GM13976 (cell line): ENCODE data around the gene MAP7D2.
A peak's percentile ranks its signal among the peaks of the same experiment; 100 is the strongest.

Experiments used
- DNase-seq: peaks from one replicate; pipeline ENCODE4 v3.0.0; 2012; ENCODE audit warnings: low spot score
- in situ Hi-C: fragments of 300-500 bp; cut with MboI; formaldehyde crosslinking; loops from one replicate; pipeline ENCODE4 v1.12.0; 2022; ENCODE audit warnings: low sequenced_read_pairs, mixed read lengths, inconsistent platforms; ENCODE audit not compliant: unreplicated experiment
- TF ChIP-seq, protein P1 (sequence below): IDR thresholded peaks from 2 replicates; pipeline ENCODE4 v1.5.1; 2012; ENCODE audit warnings: borderline replicate concordance, mild to moderate bottlenecking; ENCODE audit not compliant: insufficient read depth; ENCODE audit errors: extremely low read depth, missing control alignments, control extremely low read depth

Gene MAP7D2

DNA sequence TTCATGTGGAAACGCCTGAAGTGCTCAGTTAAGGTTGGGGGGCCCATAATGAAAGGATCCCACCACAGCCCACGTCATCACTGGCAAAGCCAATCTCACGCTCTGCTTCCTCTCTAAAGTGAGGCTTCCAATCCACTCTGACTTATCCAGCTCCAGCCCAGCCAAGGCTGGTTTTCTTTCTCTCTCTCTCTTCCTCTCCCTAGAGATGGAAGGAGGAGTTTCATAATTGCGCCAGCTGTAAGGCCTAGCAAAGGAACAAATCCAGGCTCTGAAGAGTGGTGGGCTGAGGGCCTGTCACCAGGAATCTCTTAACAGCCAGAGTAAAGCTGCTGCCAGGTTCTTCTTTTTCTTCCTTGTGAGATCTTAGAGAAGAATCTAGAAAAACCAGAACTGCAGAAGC is 105.1 kb downstream of the MAP7D2 start:
- in situ Hi-C loops, result no loop called here
- DNase-seq, result no peak
- TF ChIP-seq, protein P1, sequence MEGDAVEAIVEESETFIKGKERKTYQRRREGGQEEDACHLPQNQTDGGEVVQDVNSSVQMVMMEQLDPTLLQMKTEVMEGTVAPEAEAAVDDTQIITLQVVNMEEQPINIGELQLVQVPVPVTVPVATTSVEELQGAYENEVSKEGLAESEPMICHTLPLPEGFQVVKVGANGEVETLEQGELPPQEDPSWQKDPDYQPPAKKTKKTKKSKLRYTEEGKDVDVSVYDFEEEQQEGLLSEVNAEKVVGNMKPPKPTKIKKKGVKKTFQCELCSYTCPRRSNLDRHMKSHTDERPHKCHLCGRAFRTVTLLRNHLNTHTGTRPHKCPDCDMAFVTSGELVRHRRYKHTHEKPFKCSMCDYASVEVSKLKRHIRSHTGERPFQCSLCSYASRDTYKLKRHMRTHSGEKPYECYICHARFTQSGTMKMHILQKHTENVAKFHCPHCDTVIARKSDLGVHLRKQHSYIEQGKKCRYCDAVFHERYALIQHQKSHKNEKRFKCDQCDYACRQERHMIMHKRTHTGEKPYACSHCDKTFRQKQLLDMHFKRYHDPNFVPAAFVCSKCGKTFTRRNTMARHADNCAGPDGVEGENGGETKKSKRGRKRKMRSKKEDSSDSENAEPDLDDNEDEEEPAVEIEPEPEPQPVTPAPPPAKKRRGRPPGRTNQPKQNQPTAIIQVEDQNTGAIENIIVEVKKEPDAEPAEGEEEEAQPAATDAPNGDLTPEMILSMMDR, result no peak

DNA sequence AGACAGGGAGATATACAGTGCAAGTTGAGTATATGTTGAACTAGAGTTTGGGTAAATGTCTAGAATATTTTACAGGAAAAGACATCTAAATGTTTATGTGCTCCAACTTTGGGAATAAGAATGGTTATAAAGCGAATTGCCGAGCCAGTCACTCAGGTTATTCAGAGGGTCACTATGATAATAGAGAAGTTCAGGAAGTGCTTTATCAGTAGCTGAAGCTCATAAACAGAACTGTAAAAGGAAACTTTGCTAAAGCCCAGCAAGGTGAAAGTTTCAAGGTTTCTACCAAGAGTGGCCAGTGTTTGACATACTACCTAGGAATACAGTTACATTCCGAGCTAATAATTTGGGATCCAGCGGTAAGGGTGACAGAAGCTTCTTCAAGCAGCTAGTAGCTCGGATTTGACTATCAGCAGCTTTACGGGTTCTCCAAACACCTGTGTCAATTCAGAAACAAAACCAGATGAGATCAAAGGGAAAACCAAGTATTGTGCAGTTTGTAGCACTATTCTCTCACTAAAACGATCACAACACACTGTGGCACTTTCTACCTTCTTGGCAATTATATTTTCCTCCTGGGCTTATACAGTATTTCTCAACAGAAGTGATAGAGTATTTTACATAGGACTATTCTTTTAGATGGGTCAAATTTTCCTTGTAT is 108.6 kb downstream of the MAP7D2 start:
- in situ Hi-C loops, result no loop called here
- no peak for DNase-seq

DNA sequence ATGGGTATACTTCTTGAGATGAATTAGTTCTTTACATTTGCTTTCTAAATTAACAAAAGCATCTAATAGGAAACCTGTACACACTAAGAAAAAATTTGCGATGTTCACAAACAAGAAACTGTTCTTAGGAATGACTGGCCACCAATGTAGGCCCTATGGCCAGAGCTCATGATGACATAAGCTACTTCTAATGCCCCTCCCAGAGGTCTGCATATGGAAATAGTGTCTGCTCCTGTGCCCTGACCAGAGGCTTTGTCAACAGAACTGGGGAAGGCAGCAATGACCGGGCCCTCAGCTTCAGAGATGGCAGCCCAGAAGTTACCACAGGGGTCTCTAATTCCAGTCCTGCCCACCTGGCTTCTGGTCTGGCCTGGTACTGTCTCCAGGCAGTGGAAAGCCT is 110.8 kb downstream of the MAP7D2 start:
- TF ChIP-seq, protein P1, result no peak
- DNase-seq, result no peak
- in situ Hi-C loops, result no loop called here

More for the DNA sequence above, 108.6 kb downstream of the MAP7D2 start:
- TF ChIP-seq, protein P1, result no peak

DNA sequence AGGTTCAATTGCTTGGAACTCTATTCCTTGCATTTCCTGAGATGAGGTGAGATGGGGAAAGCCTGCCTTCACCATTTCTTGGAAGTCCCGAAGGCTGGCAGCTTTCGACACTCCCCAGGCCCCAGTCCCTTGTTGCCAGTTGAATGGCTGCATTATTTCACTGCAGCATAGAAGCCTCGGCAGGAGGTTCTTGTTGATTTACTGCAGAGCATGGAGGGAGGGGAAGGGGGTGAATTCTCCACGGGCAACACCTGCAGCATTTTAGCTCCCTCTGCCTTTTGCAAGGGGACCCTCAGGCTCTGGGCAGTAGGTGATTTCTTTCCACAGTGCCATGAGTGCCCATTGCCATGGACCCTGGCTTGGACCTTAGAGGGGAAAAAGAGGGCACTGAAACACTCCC is 115.1 kb downstream of the MAP7D2 start:
- TF ChIP-seq, protein P1, result no peak
- DNase-seq, result no peak
- in situ Hi-C loops, result no loop called here

DNA sequence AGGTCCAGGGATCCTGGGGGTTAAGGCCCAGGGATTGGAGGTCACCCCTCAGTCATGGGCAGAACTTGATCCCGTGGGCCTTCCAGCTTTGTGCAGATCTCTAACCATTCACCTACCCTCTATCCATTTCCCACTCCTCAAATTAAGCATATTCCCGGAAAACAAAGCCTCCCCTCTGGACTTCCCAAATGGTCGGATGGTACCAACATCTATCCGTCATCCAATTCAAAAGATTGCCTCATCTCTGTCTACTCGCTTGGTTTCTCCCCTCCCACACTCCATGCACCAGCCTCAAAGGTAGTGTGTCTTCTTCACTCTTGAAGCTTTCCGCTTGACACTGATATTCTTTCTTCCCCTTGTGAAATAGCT is 125.4 kb downstream of the MAP7D2 start:
- DNase-seq, result no peak
- in situ Hi-C loops, result no loop called here
- TF ChIP-seq, protein P1, result no peak

DNA sequence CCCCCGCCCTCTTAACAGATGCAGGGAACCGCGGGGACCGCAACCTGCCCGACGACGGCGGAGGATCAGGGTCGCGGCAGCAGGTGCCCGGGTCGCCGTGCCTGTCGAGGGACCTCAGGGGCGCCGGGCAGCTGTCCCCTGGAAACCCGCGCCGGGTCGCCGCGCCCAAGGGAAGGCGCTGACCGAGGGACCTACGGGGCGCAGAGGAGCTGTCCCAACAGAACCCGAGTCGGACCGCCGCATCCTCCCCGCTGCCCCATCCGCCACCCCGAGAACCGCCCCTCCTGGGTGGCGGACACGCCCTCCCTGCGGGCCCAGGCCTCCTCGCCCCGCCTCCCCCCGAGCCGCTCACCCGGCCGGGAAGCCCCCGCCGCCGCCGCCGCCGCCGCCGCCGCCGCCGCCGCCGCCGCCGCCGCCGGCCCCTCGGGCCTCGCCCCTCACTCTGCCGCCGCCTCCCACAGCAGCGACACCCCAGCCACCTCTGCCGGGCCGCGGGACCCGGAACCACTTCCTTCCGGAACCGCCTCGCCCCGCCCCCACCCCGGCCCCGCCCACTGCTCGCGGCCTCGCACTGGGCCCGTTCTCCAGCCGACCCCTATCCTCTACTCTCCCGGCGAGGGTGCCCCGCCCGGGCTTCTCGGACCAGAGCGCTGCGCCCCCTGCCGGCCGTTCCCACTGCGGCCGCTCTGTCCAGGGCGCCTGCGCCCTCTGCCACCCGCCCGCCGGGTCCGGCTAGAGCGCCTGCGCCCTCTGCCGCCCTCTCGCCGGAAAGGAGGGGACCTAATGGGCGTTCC is 126.0 kb downstream of the MAP7D2 start, which contains the start of gene BCLAF3:
Gene BCLAF3, minus strand, starts transcription at position 506 of the 794 bp plus-strand sequence. CDS start 20,797 bp downstream, outside the sequence.
- DNase-seq, result peak; percentile 94
- TF ChIP-seq, protein P1, result peak; percentile 69
- in situ Hi-C loops, result no loop called here
